Panc1 (cell line): ENCODE data around the gene IFNLR1. TPM values are rescaled to one million over a fixed set of nuclear protein-coding genes. Genes with fewer than 3 reads are reported as not detected.

Experiments
- ATAC-seq: fragments of 200-7000 bp; cut with Tn5 transposase; 2 replicates; pipeline ENCODE4 v1.9.1; 2020; ENCODE audit warnings: mild to moderate bottlenecking, moderate library complexity
- BruUV-seq: library from RNA; stranded (reverse); fragments of 400-500 nt; replicated peaks from 2 replicates; lab custom pipeline; 2021; lab: Mats Ljungman, UMichigan
- CTCF ChIA-PET: fragments of 300-600 bp; sonication (Branson Sonifier 250); formaldehyde crosslinking; loops from one replicate; lab custom pipeline; 2022; ENCODE audit warnings: antibody characterized with exemption; lab: Charles Lee
- POLR2A ChIA-PET: fragments of 300-600 bp; sonication (Branson Sonifier 250); formaldehyde crosslinking; loops from one replicate; lab custom pipeline; 2022; ENCODE audit warnings: antibody characterized with exemption; lab: Charles Lee
- DNase-seq: peaks from one replicate; pipeline ENCODE4 v3.0.0-alpha.2; 2010; ENCODE audit warnings: low read depth, low spot score
- H3K27ac ChIP-seq: 2 replicates; pipeline ENCODE4 v1.5.1; 2011; ENCODE audit warnings: mild to moderate bottlenecking, low read length, inconsistent platforms
- H3K27me3 ChIP-seq: fragments of 200-500 bp; sonication (Bioruptor generic); 2 replicates; pipeline ENCODE4 v1.6.0; 2014; ENCODE audit warnings: low read length, inconsistent platforms; ENCODE audit not compliant: control insufficient read depth, insufficient read depth
- H3K36me3 ChIP-seq: fragments of 200-500 bp; sonication (Bioruptor generic); 2 replicates; pipeline ENCODE4 v1.5.1; 2014; ENCODE audit warnings: inconsistent platforms, mild to moderate bottlenecking, low read length, moderate library complexity; ENCODE audit not compliant: control insufficient read depth, insufficient read depth
- H3K4me1 ChIP-seq: 2 replicates; pipeline ENCODE4 v1.5.1; 2011; ENCODE audit warnings: inconsistent platforms, mild to moderate bottlenecking, low read length, moderate library complexity; ENCODE audit not compliant: control insufficient read depth, insufficient read depth
- H3K4me3 ChIP-seq, 2 experiments: 2 replicates each; pipeline ENCODE4 v1.5.1; 2011 to 2012; ENCODE audit warnings: low read depth in 2 of 2, low read length in 2 of 2, mild to moderate bottlenecking in 2 of 2, inconsistent platforms in 1 of 2, moderate library complexity in 1 of 2
- H3K9me3 ChIP-seq: fragments of 200-500 bp; sonication (Bioruptor generic); 2 replicates; pipeline ENCODE4 v1.5.1; 2014; ENCODE audit warnings: low read depth, mild to moderate bottlenecking, inconsistent platforms, low read length, moderate library complexity; ENCODE audit not compliant: control insufficient read depth, insufficient read depth
- POLR2AphosphoS5 ChIP-seq: IDR thresholded peaks from 2 replicates; pipeline ENCODE4 v1.6.1; 2012; ENCODE audit warnings: mild to moderate bottlenecking, low read depth, low read length, moderate library complexity
- SIN3A ChIP-seq: IDR thresholded peaks from 2 replicates; pipeline ENCODE4 v1.6.1; 2012; ENCODE audit warnings: low read depth, mild to moderate bottlenecking, low read length, moderate library complexity, borderline replicate concordance; ENCODE audit not compliant: insufficient read depth
- TCF7L2 ChIP-seq: IDR thresholded peaks from 2 replicates; pipeline ENCODE4 v1.6.1; 2011; ENCODE audit warnings: mild to moderate bottlenecking, low read depth, low read length, inconsistent platforms
- in situ Hi-C: cut with HindIII; loops from 2 replicates; pipeline ENCODE4 v1.10.0; 2016; ENCODE audit warnings: low sequenced_read_pairs, low pct_unique_long_range_greater_than_20kb
- intact Hi-C: fragments of 100-400 bp; cut with micrococcal nuclease; formaldehyde crosslinking; loops from one replicate; pipeline ENCODE4 v1.10.0; 2022; ENCODE audit not compliant: unreplicated experiment
- total RNA-seq: library from RNA; stranded (reverse); gene quantifications from one replicate; pipeline ENCODE4 v1.2.1, GENCODE V29; 2021; ENCODE audit not compliant: unreplicated experiment
- TF ChIP-seq, protein P1 (sequence below): fragments of 450-650 bp; IDR thresholded peaks from 2 replicates; pipeline ENCODE4 v1.5.1; 2017; ENCODE audit warnings: mild to moderate bottlenecking
- TF ChIP-seq, protein P2 (sequence below), 2 experiments: IDR thresholded peaks; 2 replicates each; pipeline ENCODE4 v1.6.1; 2011 to 2012; ENCODE audit warnings: low read depth in 2 of 2, control low read depth in 1 of 2, low read length in 1 of 2, mild to moderate bottlenecking in 1 of 2, moderate library complexity in 1 of 2; ENCODE audit not compliant: insufficient read depth in 1 of 2

The IFNLR1 gene
- total RNA-seq, 1 experiment from 2014 or later, result 1.0 TPM

DNA sequence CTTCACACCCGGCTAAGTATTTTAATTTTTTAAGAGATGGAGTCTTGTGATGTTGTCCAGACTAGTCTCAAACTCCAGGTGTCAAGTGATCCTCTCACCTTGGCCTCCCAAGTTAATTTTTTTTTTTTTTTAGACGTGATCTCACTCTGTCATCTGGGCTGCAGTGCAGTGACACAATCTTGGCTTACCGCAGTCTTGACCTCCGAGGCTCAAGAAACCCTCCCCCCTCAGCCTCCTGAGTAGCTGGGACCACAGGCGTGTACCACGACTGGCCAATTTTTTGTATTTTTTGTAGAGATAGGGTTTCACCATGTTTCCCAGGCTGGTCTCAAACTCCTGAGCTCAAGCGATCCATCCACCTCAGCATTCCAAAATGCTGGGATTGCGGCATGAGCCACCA, 11.7 kb upstream of the IFNLR1 start:
- ChIA-PET CTCF (interaction anchor here (0.6 to 5.9 kb wide), 13 partner anchors 8 to 194 kb away, joined by 3 to 125 read pairs (median 5); no protein-coding TSS in a partner anchor), POLR2A (no interaction called here)
- in situ Hi-C loops (loop anchor here (5.0 kb wide), 1 partner anchor 194 kb away; no protein-coding TSS in a partner anchor), intact Hi-C loops (loop anchor here (5.0 kb wide), 1 partner anchor 126 kb away; no protein-coding TSS in a partner anchor)
- BruUV-seq, result no TSS peak
- no peak for ATAC-seq
- TF ChIP-seq POLR2AphosphoS5 (no peak), TCF7L2 (no peak), SIN3A (no peak)
- TF ChIP-seq, protein P1, sequence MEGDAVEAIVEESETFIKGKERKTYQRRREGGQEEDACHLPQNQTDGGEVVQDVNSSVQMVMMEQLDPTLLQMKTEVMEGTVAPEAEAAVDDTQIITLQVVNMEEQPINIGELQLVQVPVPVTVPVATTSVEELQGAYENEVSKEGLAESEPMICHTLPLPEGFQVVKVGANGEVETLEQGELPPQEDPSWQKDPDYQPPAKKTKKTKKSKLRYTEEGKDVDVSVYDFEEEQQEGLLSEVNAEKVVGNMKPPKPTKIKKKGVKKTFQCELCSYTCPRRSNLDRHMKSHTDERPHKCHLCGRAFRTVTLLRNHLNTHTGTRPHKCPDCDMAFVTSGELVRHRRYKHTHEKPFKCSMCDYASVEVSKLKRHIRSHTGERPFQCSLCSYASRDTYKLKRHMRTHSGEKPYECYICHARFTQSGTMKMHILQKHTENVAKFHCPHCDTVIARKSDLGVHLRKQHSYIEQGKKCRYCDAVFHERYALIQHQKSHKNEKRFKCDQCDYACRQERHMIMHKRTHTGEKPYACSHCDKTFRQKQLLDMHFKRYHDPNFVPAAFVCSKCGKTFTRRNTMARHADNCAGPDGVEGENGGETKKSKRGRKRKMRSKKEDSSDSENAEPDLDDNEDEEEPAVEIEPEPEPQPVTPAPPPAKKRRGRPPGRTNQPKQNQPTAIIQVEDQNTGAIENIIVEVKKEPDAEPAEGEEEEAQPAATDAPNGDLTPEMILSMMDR, result no peak
- TF ChIP-seq, protein P2, sequence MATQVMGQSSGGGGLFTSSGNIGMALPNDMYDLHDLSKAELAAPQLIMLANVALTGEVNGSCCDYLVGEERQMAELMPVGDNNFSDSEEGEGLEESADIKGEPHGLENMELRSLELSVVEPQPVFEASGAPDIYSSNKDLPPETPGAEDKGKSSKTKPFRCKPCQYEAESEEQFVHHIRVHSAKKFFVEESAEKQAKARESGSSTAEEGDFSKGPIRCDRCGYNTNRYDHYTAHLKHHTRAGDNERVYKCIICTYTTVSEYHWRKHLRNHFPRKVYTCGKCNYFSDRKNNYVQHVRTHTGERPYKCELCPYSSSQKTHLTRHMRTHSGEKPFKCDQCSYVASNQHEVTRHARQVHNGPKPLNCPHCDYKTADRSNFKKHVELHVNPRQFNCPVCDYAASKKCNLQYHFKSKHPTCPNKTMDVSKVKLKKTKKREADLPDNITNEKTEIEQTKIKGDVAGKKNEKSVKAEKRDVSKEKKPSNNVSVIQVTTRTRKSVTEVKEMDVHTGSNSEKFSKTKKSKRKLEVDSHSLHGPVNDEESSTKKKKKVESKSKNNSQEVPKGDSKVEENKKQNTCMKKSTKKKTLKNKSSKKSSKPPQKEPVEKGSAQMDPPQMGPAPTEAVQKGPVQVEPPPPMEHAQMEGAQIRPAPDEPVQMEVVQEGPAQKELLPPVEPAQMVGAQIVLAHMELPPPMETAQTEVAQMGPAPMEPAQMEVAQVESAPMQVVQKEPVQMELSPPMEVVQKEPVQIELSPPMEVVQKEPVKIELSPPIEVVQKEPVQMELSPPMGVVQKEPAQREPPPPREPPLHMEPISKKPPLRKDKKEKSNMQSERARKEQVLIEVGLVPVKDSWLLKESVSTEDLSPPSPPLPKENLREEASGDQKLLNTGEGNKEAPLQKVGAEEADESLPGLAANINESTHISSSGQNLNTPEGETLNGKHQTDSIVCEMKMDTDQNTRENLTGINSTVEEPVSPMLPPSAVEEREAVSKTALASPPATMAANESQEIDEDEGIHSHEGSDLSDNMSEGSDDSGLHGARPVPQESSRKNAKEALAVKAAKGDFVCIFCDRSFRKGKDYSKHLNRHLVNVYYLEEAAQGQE (IDR thresholded peaks at IDR 0.05; ENCODE audit: insufficient read depth in 1 of 2, low read depth in 2 of 2, low read length in 1 of 2), result no peak
- no peak for DNase-seq
- peaks cover 9% of the 10 kb centered on the region for H3K4me1 ChIP-seq
- H3K36me3 ChIP-seq, result no peaks in the 10 kb centered on the region
- no peak overlapping the region for H3K27ac ChIP-seq
- no peaks in the 10 kb centered on the region for H3K9me3 ChIP-seq
- no peak overlapping the region for H3K4me3 ChIP-seq
- H3K27me3 ChIP-seq, result no peaks in the 10 kb centered on the region

GRCh38 chr1:24195874-24196273, 8.8 kb upstream of the IFNLR1 start:
- Histone ChIP-seq H3K9me3 (no peaks in the 10 kb centered on the region), H3K4me3 (no peak overlapping the region), H3K4me1 (no peaks in the 10 kb centered on the region), H3K27ac (no peak overlapping the region), H3K27me3 (no peaks in the 10 kb centered on the region), H3K36me3 (no peaks in the 10 kb centered on the region)
- no peak for TF ChIP-seq SIN3A
- intact Hi-C loops (loop anchor here (5.0 kb wide), 1 partner anchor 124 kb away; no protein-coding TSS in a partner anchor), in situ Hi-C loops (loop anchor here (5.0 kb wide), 1 partner anchor 196 kb away; no protein-coding TSS in a partner anchor)
- DNase-seq (no peak), ATAC-seq (no peak)
- CTCF ChIA-PET, result interaction anchor here (1.0 kb wide), 1 partner anchor 197 kb away, joined by 8 read pairs; no protein-coding TSS in a partner anchor
- POLR2A ChIA-PET, result no interaction called here
- no TSS peak for BruUV-seq

DNA sequence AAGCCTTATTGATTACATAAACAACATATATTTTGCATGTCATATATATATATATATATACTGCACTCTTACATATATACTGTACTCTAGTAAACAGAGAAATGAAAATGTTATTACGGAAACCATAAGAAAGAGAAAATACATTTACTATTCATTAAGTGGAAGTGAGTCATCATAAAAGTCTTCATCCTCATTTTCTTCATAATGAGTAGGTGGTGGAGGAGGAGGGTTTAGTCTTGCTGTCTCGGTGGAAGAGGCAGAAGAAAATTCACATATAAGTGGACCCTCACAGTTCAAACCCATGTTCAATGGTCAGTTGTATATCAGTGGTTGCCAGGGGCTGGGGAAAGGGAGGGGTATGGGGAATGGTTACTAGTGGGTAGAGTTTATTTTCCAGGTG, 8.0 kb upstream of the IFNLR1 start:
- Histone ChIP-seq H3K4me3 (no peak overlapping the region), H3K27me3 (no peaks in the 10 kb centered on the region), H3K4me1 (no peaks in the 10 kb centered on the region), H3K9me3 (no peaks in the 10 kb centered on the region), H3K27ac (no peak overlapping the region), H3K36me3 (no peaks in the 10 kb centered on the region)
- in situ Hi-C loops (loop anchor here (5.0 kb wide), 1 partner anchor 197 kb away; no protein-coding TSS in a partner anchor), intact Hi-C loops (loop anchor here (5.0 kb wide), 1 partner anchor 123 kb away; no protein-coding TSS in a partner anchor)
- POLR2A ChIA-PET, result no interaction called here
- BruUV-seq, result no TSS peak
- CTCF ChIA-PET, result no interaction called here
- DNase-seq, result no peak
- ATAC-seq, result no peak
- no peak for TF ChIP-seq POLR2AphosphoS5
- TF ChIP-seq SIN3A, result no peak
- TF ChIP-seq, protein P2 (IDR thresholded peaks at IDR 0.05; ENCODE audit: insufficient read depth in 1 of 2, low read depth in 2 of 2, low read length in 1 of 2), result no peak
- TF ChIP-seq, protein P1, result no peak
- no peak for TF ChIP-seq TCF7L2
